Spleen (tissue), 7 donors: ENCODE data around the gene EVI2B.

Experiments used
- POLR2A ChIP-seq, 3 donors: fragments of 450-650 bp; IDR thresholded peaks; one replicate each; pipeline ENCODE4 v1.5.1; 2017; ENCODE audit warnings: antibody characterized with exemption in 3 of 3, mild to moderate bottlenecking in 1 of 3
- TF ChIP-seq, protein P1 (sequence below), 11 experiments: fragments of 200-600 bp in 7 of 11; fragments of 450-650 bp in 4 of 11; sonication (generic) in 4 of 11; IDR thresholded peaks in 8 of 11; conservative IDR thresholded peaks in 3 of 11; 1 replicate in 7 of 11; 2 replicates in 4 of 11; pipeline versions ENCODE4 v1.4.0 to v1.8.0; 2016 to 2021; ENCODE audit warnings: antibody characterized with exemption in 11 of 11, inconsistent platforms in 4 of 11, mild to moderate bottlenecking in 1 of 11
- donor health status: DM: no; HTN: no; CAD: no; lungs with moderate emphysema.
- donor health status: DM: no; HTN: no; CAD: no.
- donor health status: DM: no; HTN: no; CAD: no.

- no peak for TF ChIP-seq POLR2A (IDR thresholded peaks at IDR 0.05)
- TF ChIP-seq, protein P1, sequence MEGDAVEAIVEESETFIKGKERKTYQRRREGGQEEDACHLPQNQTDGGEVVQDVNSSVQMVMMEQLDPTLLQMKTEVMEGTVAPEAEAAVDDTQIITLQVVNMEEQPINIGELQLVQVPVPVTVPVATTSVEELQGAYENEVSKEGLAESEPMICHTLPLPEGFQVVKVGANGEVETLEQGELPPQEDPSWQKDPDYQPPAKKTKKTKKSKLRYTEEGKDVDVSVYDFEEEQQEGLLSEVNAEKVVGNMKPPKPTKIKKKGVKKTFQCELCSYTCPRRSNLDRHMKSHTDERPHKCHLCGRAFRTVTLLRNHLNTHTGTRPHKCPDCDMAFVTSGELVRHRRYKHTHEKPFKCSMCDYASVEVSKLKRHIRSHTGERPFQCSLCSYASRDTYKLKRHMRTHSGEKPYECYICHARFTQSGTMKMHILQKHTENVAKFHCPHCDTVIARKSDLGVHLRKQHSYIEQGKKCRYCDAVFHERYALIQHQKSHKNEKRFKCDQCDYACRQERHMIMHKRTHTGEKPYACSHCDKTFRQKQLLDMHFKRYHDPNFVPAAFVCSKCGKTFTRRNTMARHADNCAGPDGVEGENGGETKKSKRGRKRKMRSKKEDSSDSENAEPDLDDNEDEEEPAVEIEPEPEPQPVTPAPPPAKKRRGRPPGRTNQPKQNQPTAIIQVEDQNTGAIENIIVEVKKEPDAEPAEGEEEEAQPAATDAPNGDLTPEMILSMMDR (IDR thresholded peaks at IDR 0.05 in 8 of 11, conservative IDR thresholded peaks at IDR 0.05 in 3 of 11) = no peak
These were observed 44.1 kb upstream of the EVI2B start for GRCh38 chr17:31357839-31358394.
